ENCODE measurements around the gene PHTF2.

DNA sequence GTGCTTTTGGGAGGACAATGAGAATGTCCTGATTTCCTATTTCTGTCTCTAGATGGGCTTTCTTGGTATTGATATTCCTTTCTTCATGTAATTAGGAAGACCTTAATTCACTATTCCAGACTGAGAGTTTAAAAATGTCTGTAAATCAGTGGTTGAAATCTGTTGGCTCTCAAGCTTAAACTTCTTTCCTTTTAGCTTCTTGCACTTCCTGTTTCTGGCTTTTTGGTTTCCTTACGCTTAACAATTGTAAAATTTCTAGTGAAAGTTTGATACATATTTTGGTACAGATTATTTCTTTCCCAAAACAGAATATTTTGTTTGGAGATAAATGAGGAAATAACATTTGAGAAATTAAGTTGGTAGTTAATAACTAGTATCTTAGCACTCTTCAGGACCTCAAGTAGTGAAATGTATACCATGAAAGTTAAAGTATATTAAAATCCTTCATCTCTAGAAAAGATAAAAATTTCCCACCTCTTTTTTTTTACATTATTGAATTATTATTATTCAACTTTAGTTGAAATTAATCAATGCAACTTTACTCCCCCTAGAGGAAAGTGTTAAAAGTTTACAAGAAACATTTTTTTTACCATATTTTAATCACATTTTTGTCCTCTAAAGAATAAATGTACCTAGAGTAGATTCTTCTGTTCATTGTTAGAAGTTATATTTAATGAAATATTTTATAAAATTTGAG, 137.2 kb downstream of the PHTF2 start:
- TF ChIP-seq EZH2 (IDR thresholded peaks at IDR 0.05; ENCODE audit: insufficient read depth, poor library complexity, severe bottlenecking) (no peak), EZH2phosphoT487 (IDR thresholded peaks at IDR 0.05; ENCODE audit: insufficient read depth, low read depth) (no peak)
